ENCODE data around the gene MDH2.
"Not testable (repeated sequence)": the region's sequence is repeated elsewhere in the genome, so short reads cannot be mapped to it uniquely, and the experiment has no call there.

The MDH2 gene

GRCh38 chr7:76047811-76048667 lies at the start of gene MDH2, which contains the start of gene STYXL1:
MDH2 (plus strand) TSS chr7:76048106; CDS start chr7:76048161, 55 bp downstream.
STYXL1 (minus strand) TSS chr7:76048000; CDS start chr7:76030523, 17,477 bp downstream.
- peak; percentile 93 for DNase-seq (ENCODE audit: extremely low spot score, insufficient read length, low read depth)
- peak; percentile 84 for FAIRE-seq

GRCh38 chr7:76000566-76000965 lies 47.3 kb upstream of the MDH2 start:
- no peak for DNase-seq (ENCODE audit: extremely low spot score, insufficient read length, low read depth)
- no peak for FAIRE-seq

GRCh38 chr7:76002139-76002538 lies 45.8 kb upstream of the MDH2 start:
- DNase-seq (ENCODE audit: extremely low spot score, insufficient read length, low read depth), result no peak
- FAIRE-seq, result no peak

GRCh38 chr7:76002822-76003221 lies 45.1 kb upstream of the MDH2 start:
- no peak for DNase-seq (ENCODE audit: extremely low spot score, insufficient read length, low read depth)
- FAIRE-seq, result no peak

- FAIRE-seq, result no peak
Observed at GRCh38 chr7:76003351-76003750, 44.6 kb upstream of the MDH2 start.

GRCh38 chr7:76005004-76005403 lies 42.9 kb upstream of the MDH2 start:
- not testable (repeated sequence) for DNase-seq (ENCODE audit: extremely low spot score, insufficient read length, low read depth); FAIRE-seq

More at GRCh38 chr7:76003351-76003750, 44.6 kb upstream of the MDH2 start:
- no peak for DNase-seq (ENCODE audit: extremely low spot score, insufficient read length, low read depth)

- DNase-seq (ENCODE audit: extremely low spot score, insufficient read length, low read depth) (no peak), FAIRE-seq (no peak)
Observed at GRCh38 chr7:76008156-76008687, 39.7 kb upstream of the MDH2 start.

- DNase-seq (ENCODE audit: extremely low spot score, insufficient read length, low read depth), result no peak
Observed at GRCh38 chr7:76009672-76010600, 38.0 kb upstream of the MDH2 start.

GRCh38 chr7:76011442-76011861 lies 36.5 kb upstream of the MDH2 start:
- FAIRE-seq (no peak), DNase-seq (ENCODE audit: extremely low spot score, insufficient read length, low read depth) (no peak)

More at GRCh38 chr7:76009672-76010600, 38.0 kb upstream of the MDH2 start:
- FAIRE-seq, result no peak

- no peak for FAIRE-seq
Observed at GRCh38 chr7:76016191-76016947, 31.5 kb upstream of the MDH2 start.

GRCh38 chr7:76018520-76018919 lies 29.4 kb upstream of the MDH2 start:
- not testable (repeated sequence) for FAIRE-seq

More at GRCh38 chr7:76016191-76016947, 31.5 kb upstream of the MDH2 start:
- no peak for DNase-seq (ENCODE audit: extremely low spot score, insufficient read length, low read depth)

GRCh38 chr7:76020031-76020714 lies 27.7 kb upstream of the MDH2 start:
- FAIRE-seq, result peak; percentile 58
- peak; percentile 49 for DNase-seq (ENCODE audit: extremely low spot score, insufficient read length, low read depth)

More at GRCh38 chr7:76018520-76018919, 29.4 kb upstream of the MDH2 start:
- DNase-seq (ENCODE audit: extremely low spot score, insufficient read length, low read depth), result not testable (repeated sequence)

- FAIRE-seq (no peak), DNase-seq (ENCODE audit: extremely low spot score, insufficient read length, low read depth) (no peak)
Observed at GRCh38 chr7:76022026-76022780, 25.7 kb upstream of the MDH2 start.

GRCh38 chr7:76023002-76023401 lies 24.9 kb upstream of the MDH2 start:
- FAIRE-seq (no peak), DNase-seq (ENCODE audit: extremely low spot score, insufficient read length, low read depth) (no peak)

GRCh38 chr7:76029682-76030081 lies 18.2 kb upstream of the MDH2 start:
- not testable (repeated sequence) for FAIRE-seq; DNase-seq (ENCODE audit: extremely low spot score, insufficient read length, low read depth)

- no peak for DNase-seq (ENCODE audit: extremely low spot score, insufficient read length, low read depth)
- FAIRE-seq, result no peak
Observed at GRCh38 chr7:76031964-76032363, 15.9 kb upstream of the MDH2 start.

GRCh38 chr7:76037310-76037709 lies 10.6 kb upstream of the MDH2 start:
- no peak for FAIRE-seq

GRCh38 chr7:76040126-76040525 lies 7.8 kb upstream of the MDH2 start:
- DNase-seq (ENCODE audit: extremely low spot score, insufficient read length, low read depth) (no peak), FAIRE-seq (no peak)

More at GRCh38 chr7:76037310-76037709, 10.6 kb upstream of the MDH2 start:
- no peak for DNase-seq (ENCODE audit: extremely low spot score, insufficient read length, low read depth)

All from GM18507 (cell line).